NCI-H187 treated with DMSO at 0.1 percent for 48 hours (cell line): ENCODE measurements around the gene GGACT.
A peak's percentile ranks its signal among the peaks of the same experiment; 100 is the strongest.

Experiments used
- DNase-seq: peaks from one replicate; lab custom pipeline; 2025; lab: John Stamatoyannopoulos, UW

Gene GGACT

GRCh38 chr13:100513171-100513570 lies 75.4 kb downstream of the GGACT start:
- DNase-seq = no peak

- DNase-seq = no peak
Measured at GRCh38 chr13:100512422-100512821, 76.2 kb downstream of the GGACT start.

- DNase-seq = peak; percentile 42
Measured at GRCh38 chr13:100511466-100511865, 77.1 kb downstream of the GGACT start.

GRCh38 chr13:100510208-100510957 lies 78.2 kb downstream of the GGACT start:
- no peak for DNase-seq

GRCh38 chr13:100508996-100509395 lies 79.6 kb downstream of the GGACT start:
- no peak for DNase-seq

GRCh38 chr13:100508455-100508854 lies 80.1 kb downstream of the GGACT start:
- DNase-seq = peak; percentile 79

- peak; percentile 43 for DNase-seq
Measured at GRCh38 chr13:100506600-100507422, 81.8 kb downstream of the GGACT start.

DNA sequence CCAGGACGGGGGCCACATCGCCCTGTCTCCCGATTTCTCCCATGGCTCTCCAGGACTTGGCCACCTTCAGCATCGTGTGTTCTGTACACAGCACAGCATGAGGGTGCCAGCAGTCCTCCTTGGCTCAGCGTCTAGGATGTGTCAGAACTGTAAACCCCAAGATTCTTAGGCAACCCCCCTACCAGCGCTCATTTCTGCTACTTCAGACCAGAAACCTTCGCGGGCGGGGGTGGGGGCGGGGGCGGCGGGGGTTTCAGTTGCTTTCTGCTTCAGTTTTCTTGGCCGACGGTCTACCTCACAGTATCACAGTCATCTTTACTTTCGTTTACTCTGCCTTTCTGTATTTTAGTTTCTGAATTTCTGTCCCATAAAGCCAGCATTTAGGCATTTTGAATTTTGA lies 82.4 kb downstream of the GGACT start:
- DNase-seq = no peak

DNA sequence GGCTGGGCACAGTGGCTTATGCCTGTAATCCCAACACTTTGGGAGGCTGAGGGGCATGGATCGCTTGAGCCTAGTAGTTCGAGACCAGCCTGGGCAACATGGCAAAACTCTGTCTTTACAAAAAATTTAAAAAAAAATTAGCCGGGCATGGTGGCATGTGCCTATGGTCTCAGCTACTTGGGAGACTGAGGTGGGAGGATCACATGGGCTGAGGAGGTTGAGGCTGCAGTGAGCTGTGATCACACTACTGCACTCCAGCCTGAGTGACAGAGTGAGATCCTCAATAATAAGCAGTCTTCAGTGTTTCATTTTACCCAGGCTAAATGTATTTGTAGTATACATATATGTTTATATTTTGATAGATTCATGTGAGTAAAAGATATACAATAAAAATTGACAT lies 85.0 kb downstream of the GGACT start:
- DNase-seq = no peak

GRCh38 chr13:100502446-100502845 lies 86.1 kb downstream of the GGACT start:
- DNase-seq = no peak

GRCh38 chr13:100497389-100497788 lies 91.2 kb downstream of the GGACT start:
- no peak for DNase-seq

DNA sequence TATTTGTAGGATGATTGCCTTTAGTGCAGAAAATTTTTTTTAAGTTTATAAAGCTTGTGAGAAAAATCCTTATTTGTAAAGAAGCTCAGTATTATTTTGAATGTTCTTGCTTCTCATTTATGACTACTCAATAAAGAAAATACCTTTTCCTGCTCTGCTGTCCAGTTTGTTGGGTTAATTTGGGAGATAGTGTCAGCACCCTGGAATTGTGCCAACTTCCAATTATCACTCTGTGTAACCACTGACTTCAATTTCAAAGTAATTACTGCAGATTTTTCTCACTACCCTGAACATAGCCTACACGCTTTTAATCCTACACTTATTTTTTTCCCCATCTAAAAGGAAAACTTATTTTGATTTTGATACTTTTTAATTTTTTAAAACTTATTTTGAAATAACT lies 93.1 kb downstream of the GGACT start:
- DNase-seq = no peak

DNA sequence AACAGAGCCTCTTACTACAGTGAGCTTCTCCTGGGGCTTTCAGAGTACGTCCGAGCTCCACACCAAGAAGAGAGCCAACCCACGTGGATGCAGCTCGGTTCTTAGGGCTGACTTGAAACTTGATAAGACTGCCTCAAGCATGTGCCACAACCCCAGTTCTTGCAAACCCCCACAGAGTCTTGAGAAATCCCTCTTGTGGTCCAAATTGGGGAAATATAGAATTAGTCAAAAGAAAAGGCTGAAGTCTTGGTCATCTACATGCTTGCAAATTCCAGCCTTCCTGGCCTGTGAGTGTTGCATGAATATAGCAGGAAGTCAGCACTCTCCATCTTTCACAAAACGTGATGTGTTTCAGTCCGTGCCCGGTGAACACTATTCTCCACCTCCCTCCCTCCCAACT lies 95.2 kb downstream of the GGACT start:
- DNase-seq = no peak

DNA sequence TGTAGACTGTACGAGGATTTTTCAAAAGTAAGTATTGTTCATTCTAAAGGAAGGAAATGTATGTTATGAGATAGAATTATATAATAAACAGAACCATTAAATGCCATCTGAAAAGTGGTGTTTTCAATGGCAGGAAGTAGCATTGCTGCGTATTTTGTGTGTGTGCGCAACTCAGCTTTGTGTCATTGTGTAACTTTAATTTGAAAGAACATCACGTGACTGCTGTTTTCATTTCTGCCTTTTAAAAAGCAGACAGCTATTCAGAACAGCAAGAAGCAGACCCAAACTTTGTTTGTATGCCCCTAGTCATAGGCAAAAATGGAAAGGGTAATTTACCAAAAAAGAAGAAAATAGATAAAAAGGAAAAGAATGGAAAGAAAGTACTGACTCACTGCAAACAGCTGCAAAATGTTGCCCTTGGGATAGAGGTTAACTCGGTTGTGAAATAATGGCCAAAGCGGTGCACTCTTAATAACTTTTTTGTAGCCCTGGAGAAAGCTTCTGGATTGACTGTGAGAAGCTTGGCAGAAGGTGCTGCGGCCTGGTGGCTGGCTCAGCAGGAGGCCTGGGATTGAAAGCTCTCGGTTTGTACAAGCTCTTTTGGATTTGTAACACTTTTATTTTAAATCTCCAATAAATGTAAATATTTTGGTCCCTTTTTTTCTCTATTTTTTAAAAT lies 97.3 kb downstream of the GGACT start:
- DNase-seq = no peak

DNA sequence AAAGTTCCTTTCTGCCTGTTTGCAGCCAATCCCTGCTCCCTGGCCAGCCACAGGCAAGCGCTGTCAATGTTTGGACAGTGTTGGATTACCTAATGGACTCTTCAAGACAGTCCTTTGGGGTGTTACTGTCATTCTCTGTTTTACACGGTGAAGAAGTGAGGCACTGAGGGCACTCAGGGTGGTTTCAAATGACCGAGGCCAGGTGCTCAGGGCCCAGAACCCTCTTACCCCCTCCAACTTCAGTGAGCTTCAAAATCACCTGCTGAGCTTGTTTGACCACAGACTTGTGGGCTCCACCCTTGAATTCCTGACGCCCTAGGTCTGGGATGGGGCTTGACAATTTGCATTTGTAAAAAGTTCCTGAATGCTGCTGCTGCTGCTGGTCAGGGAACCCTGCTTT lies 97.9 kb downstream of the GGACT start:
- DNase-seq = peak; percentile 96

- no peak for DNase-seq
Measured at GRCh38 chr13:100485265-100485664, 103.3 kb downstream of the GGACT start.

DNA sequence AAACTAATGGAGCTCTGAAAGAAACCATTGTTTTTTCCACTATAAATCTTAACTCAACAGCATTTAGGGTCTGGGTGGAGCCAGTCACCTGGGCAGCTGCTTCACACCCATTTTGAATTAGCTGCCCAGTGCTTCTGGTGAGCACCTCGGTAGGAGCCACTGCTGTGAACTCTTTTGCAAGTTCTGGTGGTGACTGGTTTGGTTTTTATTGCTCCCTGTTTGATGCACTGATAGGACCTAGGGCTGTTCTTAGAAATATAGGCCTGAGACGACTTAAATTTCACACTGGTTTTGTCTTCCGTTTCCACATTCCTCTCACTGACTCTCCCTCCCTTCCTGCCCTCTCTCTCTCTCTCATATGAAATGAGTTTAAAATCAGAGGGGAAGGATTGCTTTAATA lies 103.9 kb downstream of the GGACT start:
- no peak for DNase-seq

- no peak for DNase-seq
Measured at GRCh38 chr13:100483841-100484381, 104.7 kb downstream of the GGACT start.

- DNase-seq = no peak
Measured at GRCh38 chr13:100483139-100483538, 105.5 kb downstream of the GGACT start.

DNA sequence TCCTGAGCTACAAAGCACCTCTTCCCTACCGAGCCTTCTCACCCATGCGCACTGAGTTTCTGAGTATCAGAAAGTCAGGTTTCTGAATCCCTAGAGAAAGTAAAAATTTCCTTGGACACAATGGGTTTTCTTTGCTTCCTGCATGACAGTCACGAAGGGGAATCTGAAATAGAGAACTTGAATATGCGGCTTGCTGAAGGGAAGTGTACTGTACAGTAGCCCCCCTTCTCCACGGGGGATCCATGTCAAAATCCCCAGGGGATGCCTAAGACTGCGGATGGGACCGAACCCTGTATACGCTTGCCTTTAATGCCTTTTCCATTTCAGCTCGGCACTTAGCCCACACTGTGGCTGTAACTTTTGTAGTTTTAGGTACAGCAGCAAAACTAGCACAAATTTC lies 107.9 kb downstream of the GGACT start:
- no peak for DNase-seq
